Keratinocyte (primary cell): Measurements from ENCODE around the gene ATF7IP.

Experiments
- EZH2 ChIP-seq: IDR thresholded peaks from one replicate; pipeline ENCODE4 v1.6.1; 2012; ENCODE audit warnings: inconsistent platforms, mild to moderate bottlenecking, low read length, moderate library complexity
- TF ChIP-seq, protein P1 (sequence below), 3 experiments: IDR thresholded peaks in 1 of 3; conservative IDR thresholded peaks in 1 of 3; optimal IDR thresholded peaks in 1 of 3; 2 replicates in 2 of 3; 3 replicates in 1 of 3; pipeline versions ENCODE3 to v1.5.1; 2011; ENCODE audit warnings: low read length in 3 of 3, mild to moderate bottlenecking in 3 of 3, moderate library complexity in 2 of 3, control low read depth in 1 of 3, inconsistent platforms in 1 of 3; ENCODE audit not compliant: insufficient read depth in 2 of 3; ENCODE audit errors: extremely low read depth in 1 of 3

DNA sequence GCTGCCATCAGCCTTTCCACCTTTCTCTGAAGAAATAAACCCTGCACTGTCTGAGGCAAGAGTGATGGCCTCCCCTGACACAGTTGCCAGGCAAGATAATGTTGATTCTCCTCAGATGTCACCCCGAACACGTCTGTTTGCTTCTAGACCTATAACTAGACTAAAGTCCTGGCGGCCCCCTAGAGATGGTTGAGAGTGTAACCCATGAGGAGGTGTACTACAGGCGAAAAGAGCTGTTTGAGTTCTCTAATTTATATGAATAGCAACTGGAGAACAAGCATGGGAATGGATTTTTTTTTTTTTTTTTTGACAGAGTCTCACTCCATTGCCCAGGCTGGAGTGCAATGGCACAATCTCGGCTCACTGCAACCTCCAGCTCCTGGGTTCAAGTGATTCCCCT is 33.0 kb upstream of the ATF7IP start:
- TF ChIP-seq, protein P1, sequence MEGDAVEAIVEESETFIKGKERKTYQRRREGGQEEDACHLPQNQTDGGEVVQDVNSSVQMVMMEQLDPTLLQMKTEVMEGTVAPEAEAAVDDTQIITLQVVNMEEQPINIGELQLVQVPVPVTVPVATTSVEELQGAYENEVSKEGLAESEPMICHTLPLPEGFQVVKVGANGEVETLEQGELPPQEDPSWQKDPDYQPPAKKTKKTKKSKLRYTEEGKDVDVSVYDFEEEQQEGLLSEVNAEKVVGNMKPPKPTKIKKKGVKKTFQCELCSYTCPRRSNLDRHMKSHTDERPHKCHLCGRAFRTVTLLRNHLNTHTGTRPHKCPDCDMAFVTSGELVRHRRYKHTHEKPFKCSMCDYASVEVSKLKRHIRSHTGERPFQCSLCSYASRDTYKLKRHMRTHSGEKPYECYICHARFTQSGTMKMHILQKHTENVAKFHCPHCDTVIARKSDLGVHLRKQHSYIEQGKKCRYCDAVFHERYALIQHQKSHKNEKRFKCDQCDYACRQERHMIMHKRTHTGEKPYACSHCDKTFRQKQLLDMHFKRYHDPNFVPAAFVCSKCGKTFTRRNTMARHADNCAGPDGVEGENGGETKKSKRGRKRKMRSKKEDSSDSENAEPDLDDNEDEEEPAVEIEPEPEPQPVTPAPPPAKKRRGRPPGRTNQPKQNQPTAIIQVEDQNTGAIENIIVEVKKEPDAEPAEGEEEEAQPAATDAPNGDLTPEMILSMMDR (optimal IDR thresholded peaks at IDR 0.05 in 1 of 3, IDR thresholded peaks at IDR 0.05 in 1 of 3, conservative IDR thresholded peaks at IDR 0.05 in 1 of 3; ENCODE audit: extremely low read depth in 1 of 3, insufficient read depth in 2 of 3, low read length in 3 of 3) = no peak
- TF ChIP-seq EZH2 = no peak
